Measurements from ENCODE around the gene HOXD12.
A peak's percentile ranks its signal among the peaks of the same experiment; 100 is the strongest.

The HOXD12 gene

GRCh38 chr2:176091329-176092258 lies 8.0 kb upstream of the HOXD12 start:
- no peak for TF ChIP-seq JUND (IDR thresholded peaks at IDR 0.05; ENCODE audit: low read depth)
- in situ Hi-C loops (cut with HindIII; ENCODE audit: low pct_unique_long_range_greater_than_20kb, low sequenced_read_pairs) = no loop called here
- no peak for DNase-seq (ENCODE audit: low read depth in 1 of 2, low spot score in 1 of 2)

GRCh38 chr2:176092270-176093144 lies 7.1 kb upstream of the HOXD12 start, which contains the start of gene HOXD13:
TSS of gene HOXD13 (plus strand) at chr2:176092721. CDS start at chr2:176092891, 170 bp downstream.
- in situ Hi-C loops (cut with HindIII; ENCODE audit: low pct_unique_long_range_greater_than_20kb, low sequenced_read_pairs) = no loop called here
- no peak for DNase-seq (ENCODE audit: low read depth in 1 of 2, low spot score in 1 of 2)

GRCh38 chr2:176093145-176093897 lies 6.3 kb upstream of the HOXD12 start:
- TF ChIP-seq JUND (IDR thresholded peaks at IDR 0.05; ENCODE audit: low read depth) = no peak
- in situ Hi-C loops (cut with HindIII; ENCODE audit: low pct_unique_long_range_greater_than_20kb, low sequenced_read_pairs) = no loop called here
- no peak for DNase-seq (ENCODE audit: low read depth in 1 of 2, low spot score in 1 of 2)

More at GRCh38 chr2:176092270-176093144, 7.1 kb upstream of the HOXD12 start, which contains the start of gene HOXD13:
- TF ChIP-seq JUND (IDR thresholded peaks at IDR 0.05; ENCODE audit: low read depth) = no peak

GRCh38 chr2:176093898-176094249 lies 5.7 kb upstream of the HOXD12 start:
- in situ Hi-C loops (cut with HindIII; ENCODE audit: low pct_unique_long_range_greater_than_20kb, low sequenced_read_pairs) = no loop called here
- no peak for DNase-seq (ENCODE audit: low read depth in 1 of 2, low spot score in 1 of 2)
- TF ChIP-seq JUND (IDR thresholded peaks at IDR 0.05; ENCODE audit: low read depth) = no peak

GRCh38 chr2:176094349-176094748 lies 5.2 kb upstream of the HOXD12 start:
- TF ChIP-seq JUND (IDR thresholded peaks at IDR 0.05; ENCODE audit: low read depth) = no peak
- in situ Hi-C loops (cut with HindIII; ENCODE audit: low pct_unique_long_range_greater_than_20kb, low sequenced_read_pairs) = no loop called here
- DNase-seq (ENCODE audit: low read depth in 1 of 2, low spot score in 1 of 2) = no peak

- no peak for DNase-seq (ENCODE audit: low read depth in 1 of 2, low spot score in 1 of 2)
- in situ Hi-C loops (cut with HindIII; ENCODE audit: low pct_unique_long_range_greater_than_20kb, low sequenced_read_pairs) = no loop called here
- no peak for TF ChIP-seq JUND (IDR thresholded peaks at IDR 0.05; ENCODE audit: low read depth)
These were observed 4.2 kb upstream of the HOXD12 start for GRCh38 chr2:176095421-176095820.

- peak in 1 of 2 experiments; percentile 30 for DNase-seq (ENCODE audit: low read depth in 1 of 2, low spot score in 1 of 2)
- TF ChIP-seq JUND (IDR thresholded peaks at IDR 0.05; ENCODE audit: low read depth) = no peak
- in situ Hi-C loops (cut with HindIII; ENCODE audit: low pct_unique_long_range_greater_than_20kb, low sequenced_read_pairs) = no loop called here
These were observed 3.2 kb upstream of the HOXD12 start for GRCh38 chr2:176096243-176096985.

- peak; percentile 86 to 92 for DNase-seq (ENCODE audit: low read depth in 1 of 2, low spot score in 1 of 2)
- no peak for TF ChIP-seq JUND (IDR thresholded peaks at IDR 0.05; ENCODE audit: low read depth)
- in situ Hi-C loops (cut with HindIII; ENCODE audit: low pct_unique_long_range_greater_than_20kb, low sequenced_read_pairs) = no loop called here
These were observed 2.4 kb upstream of the HOXD12 start for GRCh38 chr2:176096986-176097819.

GRCh38 chr2:176097820-176098365 lies 1.7 kb upstream of the HOXD12 start:
- DNase-seq (ENCODE audit: low read depth in 1 of 2, low spot score in 1 of 2) = no peak
- TF ChIP-seq JUND (IDR thresholded peaks at IDR 0.05; ENCODE audit: low read depth) = no peak
- in situ Hi-C loops (cut with HindIII; ENCODE audit: low pct_unique_long_range_greater_than_20kb, low sequenced_read_pairs) = no loop called here

GRCh38 chr2:176098366-176099158 lies 1.0 kb upstream of the HOXD12 start:
- in situ Hi-C loops (cut with HindIII; ENCODE audit: low pct_unique_long_range_greater_than_20kb, low sequenced_read_pairs) = no loop called here
- DNase-seq (ENCODE audit: low read depth in 1 of 2, low spot score in 1 of 2) = no peak
- TF ChIP-seq JUND (IDR thresholded peaks at IDR 0.05; ENCODE audit: low read depth) = no peak

Data from T47D (cell line).